Effector memory CD8-positive, alpha-beta T cell (primary cell): ENCODE measurements around the gene ZNF319.

Experiments
- ATAC-seq: fragments of 150-1000 bp; cut with Tn5 transposase; replicated peaks from 2 replicates; pipeline ENCODE4 v1.10.0; 2021; ENCODE audit warnings: mild to moderate bottlenecking, moderate library complexity
- DNase-seq, 3 experiments: peaks; one replicate each; pipeline ENCODE4 v3.0.0; 2021
- H3K27ac Mint-ChIP-seq, 2 donors: one replicate each; pipeline ENCODE4 v1.8.0; 2022; ENCODE audit warnings: mild to moderate bottlenecking in 2 of 2, mixed read lengths in 2 of 2, moderate library complexity in 2 of 2
- H3K27me3 Mint-ChIP-seq, 2 donors: one replicate each; pipeline ENCODE4 v1.8.0; 2022; ENCODE audit warnings: mixed read lengths in 2 of 2
- H3K36me3 Mint-ChIP-seq: one replicate; pipeline ENCODE4 v1.8.0; 2022; ENCODE audit warnings: mild to moderate bottlenecking, moderate library complexity, mixed read lengths; ENCODE audit not compliant: insufficient read depth
- H3K4me1 Mint-ChIP-seq, 2 donors: one replicate each; pipeline ENCODE4 v1.8.0; 2022; ENCODE audit warnings: low read depth in 2 of 2, mixed read lengths in 2 of 2
- H3K4me3 Mint-ChIP-seq, 2 donors: one replicate each; pipeline ENCODE4 v1.8.0; 2022; ENCODE audit warnings: mild to moderate bottlenecking in 2 of 2, mixed read lengths in 2 of 2, moderate library complexity in 2 of 2
- H3K9me3 Mint-ChIP-seq, 2 donors: one replicate each; pipeline ENCODE4 v1.8.0; 2022; ENCODE audit warnings: mixed read lengths in 2 of 2

ZNF319 gene

DNA sequence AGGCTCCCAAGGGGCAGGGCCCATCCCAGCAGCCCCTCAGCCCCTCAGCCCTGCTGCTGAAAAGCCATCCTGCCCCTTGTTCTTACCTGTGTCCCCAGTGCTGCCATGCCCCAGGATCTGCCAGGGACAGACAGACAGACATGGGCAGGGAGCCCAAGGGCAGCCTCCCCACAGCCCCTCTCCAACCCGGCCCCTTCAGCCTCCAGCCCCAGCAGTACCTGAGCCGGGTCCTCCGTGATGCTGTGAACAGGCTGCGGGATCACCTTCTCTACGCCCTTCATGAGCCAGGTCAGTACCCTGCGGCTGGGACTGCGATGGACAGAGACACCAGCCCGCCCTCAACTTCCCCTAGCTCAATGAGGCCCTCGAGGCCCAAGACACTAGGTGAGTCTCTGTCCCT lies 37.7 kb downstream of the ZNF319 start:
- no peak for ATAC-seq
- H3K36me3 Mint-ChIP-seq: no peaks in the 10 kb centered on the region
- peaks cover 0 to 5% of the 10 kb centered on the region in 2 donors for H3K4me1 Mint-ChIP-seq
- H3K27ac Mint-ChIP-seq: peak overlapping the region in 1 of 2 donors; percentile 57
- peaks cover 10% of the 10 kb centered on the region in 2 donors for H3K27me3 Mint-ChIP-seq
- H3K4me3 Mint-ChIP-seq: no peak overlapping the region
- DNase-seq: no peak
- no peaks in the 10 kb centered on the region for H3K9me3 Mint-ChIP-seq

DNA sequence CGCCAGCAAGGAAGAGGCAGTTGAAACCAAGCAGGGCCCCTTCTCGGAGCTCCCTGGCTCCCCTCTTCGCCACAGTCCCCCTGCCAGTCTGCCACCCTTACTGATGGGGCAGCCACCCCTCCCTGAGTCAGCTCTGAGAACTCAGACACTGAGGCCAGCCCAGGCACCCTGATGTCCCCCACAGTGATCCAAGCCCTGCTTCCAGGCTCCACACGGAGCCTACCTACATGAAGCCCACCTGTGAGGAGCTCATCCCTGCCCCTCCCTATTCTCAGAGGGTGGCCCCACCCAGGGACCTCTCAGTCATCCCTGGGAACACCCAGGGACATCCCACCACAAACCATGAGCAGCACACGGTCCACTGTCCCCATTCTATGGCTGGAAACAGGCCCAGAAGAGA lies 38.4 kb downstream of the ZNF319 start:
- no peaks in the 10 kb centered on the region for H3K36me3 Mint-ChIP-seq
- no peak for DNase-seq
- H3K27ac Mint-ChIP-seq: no peak overlapping the region
- no peak overlapping the region for H3K4me3 Mint-ChIP-seq
- H3K4me1 Mint-ChIP-seq: peaks cover 0 to 5% of the 10 kb centered on the region in 2 donors
- H3K27me3 Mint-ChIP-seq: peaks cover 10% of the 10 kb centered on the region in 2 donors
- ATAC-seq: no peak
- no peaks in the 10 kb centered on the region for H3K9me3 Mint-ChIP-seq

GRCh38 chr16:57961538-57961937 lies 38.9 kb downstream of the ZNF319 start:
- Mint-ChIP-seq H3K4me1 (peaks cover 0 to 5% of the 10 kb centered on the region in 2 donors), H3K27ac (no peak overlapping the region), H3K4me3 (no peak overlapping the region), H3K9me3 (no peaks in the 10 kb centered on the region), H3K27me3 (peaks cover 10% of the 10 kb centered on the region in 2 donors), H3K36me3 (no peaks in the 10 kb centered on the region)
- ATAC-seq: no peak
- no peak for DNase-seq

DNA sequence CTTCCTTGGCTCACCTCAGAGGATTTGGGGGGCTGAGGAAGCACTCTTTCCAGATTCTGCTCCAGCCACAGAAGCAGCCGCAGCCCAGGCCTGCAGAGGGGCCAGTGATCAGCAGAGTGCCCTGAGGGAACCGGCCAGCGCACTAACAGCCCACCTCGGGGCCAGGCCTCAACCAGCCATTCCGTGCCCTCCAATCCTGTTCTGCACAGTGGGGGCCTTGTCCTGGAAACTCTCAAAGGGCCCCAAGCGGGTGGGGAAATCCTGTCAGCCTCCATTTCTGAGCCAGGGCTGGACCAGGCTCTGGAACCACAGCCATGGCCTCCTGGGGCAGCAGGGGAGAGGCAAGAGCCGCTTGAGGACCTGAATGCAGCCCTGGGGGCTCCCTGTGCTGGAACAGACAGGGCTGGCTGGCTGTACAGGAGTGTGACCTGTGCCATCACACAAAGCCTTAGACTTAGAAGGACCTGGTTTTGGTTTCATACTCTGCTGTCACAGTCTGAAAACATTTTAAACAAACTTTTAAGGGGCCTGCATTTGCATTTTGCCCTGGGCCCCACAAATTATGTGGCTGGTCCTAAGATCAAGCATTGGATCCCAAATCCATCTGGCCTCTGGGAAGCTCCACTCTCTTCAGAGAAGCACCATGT lies 39.5 kb downstream of the ZNF319 start:
- Mint-ChIP-seq H3K27ac (no peak overlapping the region), H3K9me3 (no peaks in the 10 kb centered on the region), H3K36me3 (no peaks in the 10 kb centered on the region), H3K27me3 (peaks cover 10% of the 10 kb centered on the region in 2 donors), H3K4me3 (no peak overlapping the region), H3K4me1 (peaks cover 0 to 3% of the 10 kb centered on the region in 2 donors)
- no peak for ATAC-seq
- no peak for DNase-seq

GRCh38 chr16:57960310-57960709 lies 40.2 kb downstream of the ZNF319 start:
- H3K9me3 Mint-ChIP-seq: no peaks in the 10 kb centered on the region
- no peak overlapping the region for H3K4me3 Mint-ChIP-seq
- H3K36me3 Mint-ChIP-seq: no peaks in the 10 kb centered on the region
- ATAC-seq (no peak), DNase-seq (no peak)
- H3K27me3 Mint-ChIP-seq: peaks cover 10% of the 10 kb centered on the region in 2 donors
- peaks cover 0 to 3% of the 10 kb centered on the region in 2 donors for H3K4me1 Mint-ChIP-seq
- H3K27ac Mint-ChIP-seq: no peak overlapping the region

- Mint-ChIP-seq H3K27me3 (peaks cover 10% of the 10 kb centered on the region in 2 donors), H3K36me3 (no peaks in the 10 kb centered on the region), H3K4me3 (no peak overlapping the region), H3K27ac (no peak overlapping the region), H3K4me1 (peaks cover 0 to 3% of the 10 kb centered on the region in 2 donors), H3K9me3 (no peaks in the 10 kb centered on the region)
- DNase-seq (no peak), ATAC-seq (no peak)
Observed at GRCh38 chr16:57959804-57960203, 40.7 kb downstream of the ZNF319 start.

DNA sequence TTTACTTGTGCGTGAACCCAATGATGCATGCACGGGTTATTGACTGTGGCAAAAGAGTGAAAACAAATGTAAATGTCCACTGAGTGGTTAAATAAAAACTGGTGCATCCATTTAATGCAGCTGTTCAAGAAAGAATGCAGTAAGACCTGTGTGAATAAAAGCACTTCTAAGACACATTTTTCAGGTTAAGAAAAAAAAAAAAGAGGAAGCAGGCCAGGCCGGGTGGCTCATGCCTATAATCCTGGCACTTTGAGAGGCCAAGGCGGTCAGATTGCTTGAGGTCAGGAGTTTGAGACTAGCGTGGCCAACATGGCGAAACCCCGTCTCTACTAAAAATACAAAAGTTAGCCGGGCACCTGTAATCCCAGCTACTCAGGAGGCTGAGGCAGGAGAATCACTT lies 41.4 kb downstream of the ZNF319 start:
- Mint-ChIP-seq H3K27ac (no peak overlapping the region), H3K4me1 (peaks cover 0 to 3% of the 10 kb centered on the region in 2 donors), H3K27me3 (peaks cover 10% of the 10 kb centered on the region in 2 donors), H3K9me3 (no peaks in the 10 kb centered on the region), H3K36me3 (no peaks in the 10 kb centered on the region), H3K4me3 (no peak overlapping the region)
- DNase-seq (no peak), ATAC-seq (no peak)

DNA sequence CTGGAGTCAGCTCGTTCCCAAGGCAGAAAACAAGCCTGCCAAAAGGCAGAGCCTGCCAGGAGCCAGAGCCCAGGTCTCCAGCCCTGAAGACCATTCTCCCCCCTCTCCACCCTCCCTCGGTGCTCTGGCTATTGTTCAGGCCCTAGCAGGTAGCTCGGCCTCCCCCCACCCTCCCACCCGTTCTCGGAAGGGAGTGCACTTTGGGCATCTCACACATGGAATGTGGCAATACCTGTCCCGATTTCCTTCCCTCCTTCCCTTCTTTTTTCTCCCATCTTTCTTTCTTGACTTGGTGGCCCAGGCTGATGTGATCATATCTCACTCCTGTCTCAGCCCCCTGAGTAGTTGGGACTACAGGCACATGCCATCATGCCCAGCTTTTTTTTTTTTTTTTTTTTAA lies 41.9 kb downstream of the ZNF319 start:
- Mint-ChIP-seq H3K9me3 (no peaks in the 10 kb centered on the region), H3K36me3 (no peaks in the 10 kb centered on the region), H3K27me3 (peaks cover 10% of the 10 kb centered on the region in 2 donors), H3K4me1 (peaks cover 0 to 3% of the 10 kb centered on the region in 2 donors), H3K4me3 (no peak overlapping the region), H3K27ac (no peak overlapping the region)
- no peak for DNase-seq
- ATAC-seq: no peak

GRCh38 chr16:57957673-57958392 lies 42.6 kb downstream of the ZNF319 start:
- no peak for ATAC-seq
- Mint-ChIP-seq H3K4me3 (no peak overlapping the region), H3K36me3 (no peaks in the 10 kb centered on the region), H3K4me1 (no peaks in the 10 kb centered on the region), H3K27ac (no peak overlapping the region), H3K27me3 (peaks cover 10 to 14% of the 10 kb centered on the region in 2 donors), H3K9me3 (no peaks in the 10 kb centered on the region)
- no peak for DNase-seq

DNA sequence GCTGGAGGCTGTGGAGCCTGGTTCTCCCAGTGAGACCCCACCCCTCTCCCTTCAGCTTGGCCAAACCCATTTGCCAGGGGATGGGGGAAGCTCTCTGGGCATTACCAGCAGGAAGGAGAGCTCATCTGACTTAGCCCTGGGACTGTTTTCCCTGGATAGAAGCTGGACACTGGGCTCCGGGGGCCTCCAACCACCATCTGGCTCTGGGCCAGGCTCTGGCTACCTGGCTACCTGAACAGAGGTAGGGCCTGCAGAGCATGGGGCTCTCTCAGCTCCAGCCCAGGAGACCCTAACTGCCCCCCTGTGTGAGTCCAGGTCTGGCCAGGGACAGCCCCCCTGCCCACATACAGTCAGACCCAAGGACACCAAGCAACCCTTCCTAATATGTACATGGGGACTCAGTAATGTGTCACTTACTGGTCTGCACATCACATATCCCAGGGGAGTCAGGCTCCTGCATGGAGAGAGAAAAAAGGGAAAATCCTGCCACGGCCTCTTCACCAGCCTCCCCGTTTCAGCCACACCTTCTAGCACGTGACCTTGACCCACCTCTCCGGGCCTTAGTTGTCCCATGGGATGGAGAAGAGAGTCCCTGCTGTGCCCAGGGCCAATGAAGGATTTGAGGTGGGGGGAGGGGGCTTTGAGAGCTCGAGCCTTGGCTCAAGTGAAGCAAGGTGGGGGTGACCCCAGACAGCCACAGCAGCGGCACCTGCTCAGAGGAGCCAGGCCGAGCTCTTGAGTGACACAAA lies 43.4 kb downstream of the ZNF319 start:
- Mint-ChIP-seq H3K9me3 (no peaks in the 10 kb centered on the region), H3K36me3 (no peaks in the 10 kb centered on the region), H3K27me3 (peaks cover 10 to 20% of the 10 kb centered on the region in 2 donors), H3K27ac (no peak overlapping the region), H3K4me1 (no peaks in the 10 kb centered on the region), H3K4me3 (no peak overlapping the region)
- no peak for DNase-seq
- ATAC-seq: no peak

DNA sequence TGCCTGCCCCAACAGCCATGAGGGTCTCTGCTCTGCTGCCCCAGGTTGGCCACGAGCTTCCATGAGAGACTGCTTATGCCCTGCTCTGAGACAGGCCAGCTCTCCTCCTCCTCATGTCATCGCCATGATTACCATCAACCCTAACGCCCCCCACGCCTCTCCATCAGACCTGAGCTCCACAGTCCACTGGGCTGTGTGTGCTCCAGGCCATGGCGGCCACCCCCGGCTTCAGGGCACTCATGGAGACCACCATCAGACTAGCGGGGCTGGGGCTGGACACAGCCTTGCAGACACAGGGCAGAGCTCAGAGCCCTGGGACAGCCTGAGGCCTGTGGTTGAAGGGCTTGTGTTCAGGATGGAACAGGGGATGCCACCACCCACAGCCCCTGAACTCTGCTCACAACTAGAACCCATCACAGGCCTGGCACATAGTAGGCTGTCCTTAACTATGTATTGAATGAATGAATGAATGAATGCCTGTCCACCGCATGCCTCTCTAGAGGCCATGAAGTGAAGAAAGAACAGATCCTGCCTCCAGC lies 44.1 kb downstream of the ZNF319 start:
- no peaks in the 10 kb centered on the region for H3K4me1 Mint-ChIP-seq

DNA sequence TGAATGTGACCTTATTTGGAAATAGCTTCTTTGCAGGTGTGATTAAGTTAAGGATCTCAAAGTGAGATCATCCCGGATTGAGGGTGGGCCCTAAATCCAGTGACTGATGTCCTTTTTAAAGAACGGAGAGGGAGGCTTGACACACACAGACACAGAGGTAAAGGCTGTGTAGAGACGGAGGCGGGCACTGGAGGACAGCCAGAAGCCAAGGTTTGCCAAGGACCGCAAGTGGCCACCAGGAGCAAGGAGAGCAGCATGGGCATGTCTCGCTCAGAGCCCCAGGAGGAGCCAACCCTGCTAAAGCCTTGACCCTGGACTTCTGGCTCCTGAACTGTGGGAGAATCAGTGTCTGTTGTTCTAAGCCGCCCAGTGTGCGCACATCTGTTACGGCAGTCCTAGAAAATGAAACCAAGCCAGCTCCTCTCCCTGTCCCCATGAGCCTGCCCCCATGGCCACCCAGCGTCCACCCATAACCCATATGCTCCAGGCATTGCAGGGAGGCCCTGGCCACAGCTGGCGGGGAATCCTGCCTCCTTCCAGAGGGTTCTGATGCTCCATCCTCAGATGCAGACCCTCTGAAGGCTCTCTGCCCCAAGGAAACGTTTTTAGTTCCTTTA lies 44.8 kb downstream of the ZNF319 start:
- Mint-ChIP-seq H3K4me3 (no peak overlapping the region), H3K9me3 (no peaks in the 10 kb centered on the region), H3K4me1 (no peaks in the 10 kb centered on the region), H3K27ac (no peak overlapping the region), H3K27me3 (peaks cover 16 to 30% of the 10 kb centered on the region in 2 donors), H3K36me3 (no peaks in the 10 kb centered on the region)
- no peak for ATAC-seq
- no peak for DNase-seq

More for the DNA sequence above, 44.1 kb downstream of the ZNF319 start:
- DNase-seq (no peak), ATAC-seq (no peak)
- no peaks in the 10 kb centered on the region for H3K9me3 Mint-ChIP-seq
- H3K27ac Mint-ChIP-seq: no peak overlapping the region
- no peak overlapping the region for H3K4me3 Mint-ChIP-seq
- H3K36me3 Mint-ChIP-seq: no peaks in the 10 kb centered on the region
- H3K27me3 Mint-ChIP-seq: peaks cover 16 to 24% of the 10 kb centered on the region in 2 donors

GRCh38 chr16:57953857-57954256 lies 46.6 kb downstream of the ZNF319 start:
- H3K4me1 Mint-ChIP-seq: no peaks in the 10 kb centered on the region

More at GRCh38 chr16:57953857-57954256, 46.6 kb downstream of the ZNF319 start:
- H3K27me3 Mint-ChIP-seq: peaks cover 7 to 34% of the 10 kb centered on the region in 2 donors
- H3K36me3 Mint-ChIP-seq: no peaks in the 10 kb centered on the region
- ATAC-seq (no peak), DNase-seq (no peak)
- H3K4me3 Mint-ChIP-seq: no peak overlapping the region
- H3K27ac Mint-ChIP-seq: no peak overlapping the region
- no peaks in the 10 kb centered on the region for H3K9me3 Mint-ChIP-seq
